Measurements from ENCODE around the gene C1orf232. TPM values are rescaled to one million over a fixed set of nuclear protein-coding genes. Genes with fewer than 3 reads are reported as not detected.

Gene C1orf232
- polyA plus RNA-seq, 2 of the 4 experiments (the other 2 are of a cell fraction), result not detected

- no peak overlapping the region for H3K4me2 ChIP-seq
- CTCF ChIA-PET, result interaction anchor here (1.4 to 2.9 kb wide), 4 partner anchors 17 to 65 kb away, joined by 4 to 9 read pairs (median 4); partner anchors contain the start of genes CEP85 and ZNF593
- no peak overlapping the region for H3K27ac ChIP-seq
- POLR2A ChIA-PET, result no interaction called here
- no peak overlapping the region for H3K4me3 ChIP-seq
- H3K9me3 ChIP-seq, result no peaks in the 10 kb centered on the region
- no peak for DNase-seq (ENCODE audit: low read depth in 1 of 2, low spot score in 1 of 2)
- WGBS (ENCODE audit: missing lambda C conversion rate), result 66% methylated on average over 5 of the region's 5 CpGs
- H3K4me1 ChIP-seq, result no peaks in the 10 kb centered on the region
- no peak for FAIRE-seq
- ATAC-seq, result no peak; a peak in 1 of 6 replicates
- no peak for TF ChIP-seq EHF (CRISPR knock-in tag; IDR thresholded peaks at IDR 0.05)
- no peak for TF ChIP-seq HOXB13 (CRISPR knock-in tag; IDR thresholded peaks at IDR 0.05; ENCODE audit: low read depth)
- TF ChIP-seq ZFP36 (IDR thresholded peaks at IDR 0.05; ENCODE audit: borderline replicate concordance, partially characterized antibody), result no peak
- no peak for TF ChIP-seq CBX2 (IDR thresholded peaks at IDR 0.05; ENCODE audit: borderline replicate concordance, low read depth)
- TF ChIP-seq FOXS1 (CRISPR knock-in tag; IDR thresholded peaks at IDR 0.05), result no peak
- TF ChIP-seq, protein P1, sequence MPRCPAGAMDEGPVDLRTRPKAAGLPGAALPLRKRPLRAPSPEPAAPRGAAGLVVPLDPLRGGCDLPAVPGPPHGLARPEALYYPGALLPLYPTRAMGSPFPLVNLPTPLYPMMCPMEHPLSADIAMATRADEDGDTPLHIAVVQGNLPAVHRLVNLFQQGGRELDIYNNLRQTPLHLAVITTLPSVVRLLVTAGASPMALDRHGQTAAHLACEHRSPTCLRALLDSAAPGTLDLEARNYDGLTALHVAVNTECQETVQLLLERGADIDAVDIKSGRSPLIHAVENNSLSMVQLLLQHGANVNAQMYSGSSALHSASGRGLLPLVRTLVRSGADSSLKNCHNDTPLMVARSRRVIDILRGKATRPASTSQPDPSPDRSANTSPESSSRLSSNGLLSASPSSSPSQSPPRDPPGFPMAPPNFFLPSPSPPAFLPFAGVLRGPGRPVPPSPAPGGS (IDR thresholded peaks at IDR 0.05), result no peak
- no peak for TF ChIP-seq REST (IDR thresholded peaks at IDR 0.05)
- TF ChIP-seq CBX8 (IDR thresholded peaks at IDR 0.05), result no peak
Observed at GRCh38 chr1:26210147-26210870, 41.5 kb upstream of the C1orf232 start.

DNA sequence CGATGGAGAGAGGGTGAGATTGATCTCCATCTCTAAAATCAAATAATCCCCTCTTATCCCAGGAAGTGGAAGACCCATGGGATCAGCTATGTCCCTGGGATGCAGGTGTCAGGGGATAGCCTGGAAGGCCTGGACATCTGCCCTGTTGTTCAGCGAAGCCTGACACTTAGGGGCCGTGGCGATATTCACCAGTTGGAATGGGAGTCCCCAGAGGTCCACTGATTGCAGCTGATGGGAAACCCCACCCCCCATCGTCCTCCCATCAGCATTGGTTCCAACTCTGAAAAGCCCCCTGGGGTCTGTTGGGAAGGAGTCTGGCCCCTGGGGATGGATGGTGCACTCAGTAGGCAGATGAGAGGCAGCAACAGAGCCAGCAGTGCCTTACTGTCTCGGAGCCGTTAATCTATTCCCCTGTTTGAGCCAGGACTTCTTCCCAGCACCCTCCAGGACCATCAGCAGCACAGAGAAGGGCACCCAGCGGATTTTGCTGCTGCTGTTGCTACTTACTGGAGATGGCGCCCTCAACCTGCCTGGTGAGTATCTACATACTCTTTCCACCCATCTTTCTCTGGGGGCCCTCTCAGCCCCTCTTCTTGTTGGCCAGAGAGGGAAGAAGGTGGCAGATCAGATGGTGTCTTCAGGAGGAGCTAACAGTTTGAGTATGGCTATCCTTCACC lies 35.0 kb upstream of the C1orf232 start:
- CTCF ChIA-PET, result interaction anchor here (0.7 to 1.2 kb wide), 3 partner anchors 12 to 29 kb away, joined by 3 read pairs; partner anchors contain the start of gene CATSPER4

DNA sequence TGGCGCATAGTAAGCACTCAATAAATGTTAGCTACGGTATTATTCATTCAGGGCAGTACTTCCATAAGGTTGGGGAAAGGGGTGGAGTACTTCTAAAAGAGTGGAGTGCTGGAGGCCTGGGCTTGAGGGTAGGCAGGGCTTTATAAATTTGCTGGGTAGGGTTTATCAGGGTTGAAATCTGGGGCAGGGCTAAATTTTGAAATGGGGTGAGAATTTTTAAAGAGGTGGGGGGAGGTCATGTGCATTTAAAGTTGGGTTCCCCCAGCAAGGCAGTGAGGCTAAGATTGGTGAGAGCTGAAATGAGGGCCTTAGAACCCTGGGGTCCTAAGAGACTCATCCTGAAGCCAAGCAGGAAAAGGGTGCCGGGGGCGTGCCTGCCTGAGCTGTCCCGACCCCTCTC lies 31.6 kb upstream of the C1orf232 start:
- Histone ChIP-seq H3K4me1 (no peaks in the 10 kb centered on the region), H3K4me2 (no peak overlapping the region), H3K9me3 (no peaks in the 10 kb centered on the region), H3K27ac (no peak overlapping the region), H3K4me3 (no peak overlapping the region)
- 76% methylated on average over 5 of the region's 5 CpGs for WGBS (ENCODE audit: missing lambda C conversion rate)
- FAIRE-seq (no peak), ATAC-seq (no peak), DNase-seq (ENCODE audit: low read depth in 1 of 2, low spot score in 1 of 2) (no peak)
- ChIA-PET POLR2A (no interaction called here), CTCF (interaction anchor here (0.8 to 2.2 kb wide), 2 partner anchors 12 to 34 kb away, joined by 4 to 8 read pairs; partner anchors contain the start of gene CEP85)
- no peak for TF ChIP-seq BHLHE40 (IDR thresholded peaks at IDR 0.05; ENCODE audit: low read depth, low read length)

More for the DNA sequence above, 35.0 kb upstream of the C1orf232 start:
- FAIRE-seq, result no peak
- Histone ChIP-seq H3K27ac (no peak overlapping the region), H3K4me1 (no peaks in the 10 kb centered on the region), H3K4me3 (no peak overlapping the region), H3K9me3 (no peaks in the 10 kb centered on the region), H3K4me2 (no peak overlapping the region)
- 49% methylated on average over 7 of the region's 9 CpGs for WGBS (ENCODE audit: missing lambda C conversion rate)
- POLR2A ChIA-PET, result no interaction called here
- TF ChIP-seq EHMT2 (IDR thresholded peaks at IDR 0.05; ENCODE audit: low read depth), result no peak
- no peak for TF ChIP-seq MYC (IDR thresholded peaks at IDR 0.05; ENCODE audit: borderline replicate concordance, low read length)
- TF ChIP-seq, protein P2, sequence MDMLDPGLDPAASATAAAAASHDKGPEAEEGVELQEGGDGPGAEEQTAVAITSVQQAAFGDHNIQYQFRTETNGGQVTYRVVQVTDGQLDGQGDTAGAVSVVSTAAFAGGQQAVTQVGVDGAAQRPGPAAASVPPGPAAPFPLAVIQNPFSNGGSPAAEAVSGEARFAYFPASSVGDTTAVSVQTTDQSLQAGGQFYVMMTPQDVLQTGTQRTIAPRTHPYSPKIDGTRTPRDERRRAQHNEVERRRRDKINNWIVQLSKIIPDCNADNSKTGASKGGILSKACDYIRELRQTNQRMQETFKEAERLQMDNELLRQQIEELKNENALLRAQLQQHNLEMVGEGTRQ (IDR thresholded peaks at IDR 0.05), result no peak
- TF ChIP-seq RAD21 (conservative IDR thresholded peaks at IDR 0.05 in 1 of 2, IDR thresholded peaks at IDR 0.05 in 1 of 2), result no peak
- no peak for TF ChIP-seq CEBPB (IDR thresholded peaks at IDR 0.05)
- DNase-seq (ENCODE audit: low read depth in 1 of 2, low spot score in 1 of 2), result no peak
- no peak for ATAC-seq

Data from A549 (cell line).